B cell (primary cell): Measurements from ENCODE around the gene C22orf15. TPM values are rescaled to one million over a fixed set of nuclear protein-coding genes. Genes with fewer than 3 reads are reported as not detected.

Experiments
- ATAC-seq: fragments of 200-7000 bp; cut with Tn5 transposase; one replicate; pipeline ENCODE4 v1.10.0; 2021; ENCODE audit warnings: low read depth, mild to moderate bottlenecking, moderate number of reproducible peaks, moderate library complexity
- CTCF ChIA-PET: fragments of 350-600 bp; sonication (Branson Sonifier 250); formaldehyde crosslinking; loops from one replicate; lab custom pipeline; 2021; ENCODE audit warnings: antibody characterized with exemption, inconsistent platforms; lab: Charles Lee
- POLR2A ChIA-PET: fragments of 350-600 bp; sonication (Branson Sonifier 250); formaldehyde crosslinking; loops from one replicate; lab custom pipeline; 2021; ENCODE audit warnings: antibody characterized with exemption; lab: Charles Lee
- DNase-seq: peaks from one replicate; pipeline ENCODE4 v3.0.0; 2013
- H2AFZ ChIP-seq: 2 replicates; pipeline ENCODE4 v1.6.1; 2012; ENCODE audit warnings: mild to moderate bottlenecking, low read depth, low read length; ENCODE audit not compliant: insufficient read depth, poor library complexity, severe bottlenecking
- H3K27ac ChIP-seq, 2 donors: 1 replicate in 1 of 2; 2 replicates in 1 of 2; pipeline ENCODE4 v1.5.1; 2012 to 2013; ENCODE audit warnings: low read length in 2 of 2, mild to moderate bottlenecking in 2 of 2, moderate library complexity in 1 of 2
- H3K27me3 ChIP-seq, 4 experiments: fragments of 200-600 bp in 1 of 4; sonication (generic) in 1 of 4; replicated peaks in 1 of 4; 1 replicate in 2 of 4; 2 replicates in 2 of 4; pipeline versions ENCODE4 v1.6.1 to v1.7.0; 2013 to 2016; ENCODE audit warnings: low read length in 3 of 4, mild to moderate bottlenecking in 2 of 4, mixed read lengths in 1 of 4, moderate library complexity in 1 of 4; ENCODE audit not compliant: insufficient read depth in 4 of 4, control insufficient read depth in 3 of 4; ENCODE audit errors: control extremely low read depth in 1 of 4
- H3K36me3 ChIP-seq, 2 experiments: replicated peaks in 1 of 2; 1 replicate in 1 of 2; 2 replicates in 1 of 2; pipeline versions ENCODE4 v1.6.1 to v1.7.1; 2013; ENCODE audit warnings: low read length in 1 of 2; ENCODE audit not compliant: insufficient read depth in 2 of 2, control insufficient read depth in 1 of 2; ENCODE audit errors: control extremely low read depth in 1 of 2, extremely low read depth in 1 of 2
- H3K4me1 ChIP-seq, 2 donors: fragments of 200-600 bp in 1 of 2; sonication (generic) in 1 of 2; 1 replicate in 1 of 2; 2 replicates in 1 of 2; pipeline versions ENCODE4 v1.5.1 to v1.6.1; 2013 to 2017; ENCODE audit warnings: low read length in 2 of 2; ENCODE audit not compliant: control insufficient read depth in 2 of 2, insufficient read depth in 2 of 2
- H3K4me2 ChIP-seq: replicated peaks from 2 replicates; pipeline ENCODE3; 2012; ENCODE audit warnings: mild to moderate bottlenecking, low read depth, low read length; ENCODE audit not compliant: poor library complexity, severe bottlenecking
- H3K4me3 ChIP-seq, 5 experiments: fragments of 200-600 bp in 1 of 5; sonication (generic) in 1 of 5; 1 replicate in 3 of 5; 2 replicates in 2 of 5; pipeline versions ENCODE4 v1.5.1 to v1.7.0; 2011 to 2016; ENCODE audit warnings: low read length in 4 of 5, mild to moderate bottlenecking in 4 of 5, low read depth in 2 of 5, control low read depth in 1 of 5, moderate library complexity in 1 of 5; ENCODE audit not compliant: insufficient read depth in 1 of 5; ENCODE audit errors: control extremely low read depth in 1 of 5, extremely low read depth in 1 of 5
- H3K79me2 ChIP-seq: fragments of 200-600 bp; sonication (generic); one replicate; pipeline ENCODE4 v1.6.0; 2016; ENCODE audit warnings: low read length; ENCODE audit not compliant: control insufficient read depth, insufficient read depth
- H3K9ac ChIP-seq: fragments of 200-600 bp; sonication (generic); 2 replicates; pipeline ENCODE4 v1.6.1; 2017; ENCODE audit warnings: mild to moderate bottlenecking, low read length, moderate library complexity
- H3K9me3 ChIP-seq, 3 donors: one replicate each; pipeline versions ENCODE4 v1.6.1 to v1.7.1; 2013; ENCODE audit warnings: low read length in 2 of 3; ENCODE audit not compliant: control insufficient read depth in 2 of 3, insufficient read depth in 1 of 3; ENCODE audit errors: control extremely low read depth in 1 of 3
- H4K20me1 ChIP-seq: 2 replicates; pipeline ENCODE4 v1.6.0; 2012; ENCODE audit warnings: mild to moderate bottlenecking, low read length; ENCODE audit not compliant: insufficient read depth, control insufficient read depth, poor library complexity, severe bottlenecking
- H3K27ac Mint-ChIP-seq: one replicate; pipeline ENCODE4 v1.8.0; 2021; ENCODE audit warnings: mixed read lengths
- H3K27me3 Mint-ChIP-seq: one replicate; pipeline ENCODE4 v1.8.0; 2021; ENCODE audit warnings: mixed read lengths
- H3K4me1 Mint-ChIP-seq: one replicate; pipeline ENCODE4 v1.8.0; 2021; ENCODE audit warnings: mixed read lengths
- H3K4me3 Mint-ChIP-seq: one replicate; pipeline ENCODE4 v1.8.0; 2021; ENCODE audit warnings: mixed read lengths
- H3K9me3 Mint-ChIP-seq: one replicate; pipeline ENCODE4 v1.8.0; 2022; ENCODE audit warnings: mixed read lengths; ENCODE audit not compliant: insufficient read depth
- CTCF ChIP-seq: fragments of 200-600 bp; IDR thresholded peaks from one replicate; pipeline ENCODE4 v1.8.0; 2022; ENCODE audit warnings: antibody characterized with exemption, mild to moderate bottlenecking
- EZH2 ChIP-seq: IDR thresholded peaks from 2 replicates; pipeline ENCODE4 v1.6.1; 2012; ENCODE audit warnings: borderline replicate concordance, low read depth, mild to moderate bottlenecking, moderate library complexity, low read length; ENCODE audit not compliant: insufficient read depth, poor library complexity, severe bottlenecking
- WGBS: methylation state at CpG from one replicate; pipeline ENCODE4 v1.1.5; 2013; ENCODE audit warnings: missing lambda C conversion rate; ENCODE audit not compliant: insufficient coverage; 5-methylcytosine and 5-hydroxymethylcytosine counted together
- intact Hi-C: fragments of 100-400 bp; cut with micrococcal nuclease; formaldehyde crosslinking; loops from one replicate; pipeline ENCODE4 v1.10.0; 2022
- polyA plus RNA-seq: library from polyadenylated mRNA; depleted of rRNA; stranded (reverse); fragments of >200 nt; gene quantifications from 2 replicates; pipeline ENCODE4 v1.2.3, GENCODE V29; 2012
- total RNA-seq, 2 donors: library from RNA; stranded (reverse); fragments of 120-200 nt in 1 of 2; gene quantifications; 1 replicate in 1 of 2; 2 replicates in 1 of 2; pipeline versions ENCODE4 v1.2.3 to v1.2.4, GENCODE V29; 2013 to 2022

The C22orf15 gene
- total and polyA plus RNA-seq, 2 donors (not counting 1 experiment from before 2014, with no cell fraction given) = 0.61 to 0.81 TPM

DNA sequence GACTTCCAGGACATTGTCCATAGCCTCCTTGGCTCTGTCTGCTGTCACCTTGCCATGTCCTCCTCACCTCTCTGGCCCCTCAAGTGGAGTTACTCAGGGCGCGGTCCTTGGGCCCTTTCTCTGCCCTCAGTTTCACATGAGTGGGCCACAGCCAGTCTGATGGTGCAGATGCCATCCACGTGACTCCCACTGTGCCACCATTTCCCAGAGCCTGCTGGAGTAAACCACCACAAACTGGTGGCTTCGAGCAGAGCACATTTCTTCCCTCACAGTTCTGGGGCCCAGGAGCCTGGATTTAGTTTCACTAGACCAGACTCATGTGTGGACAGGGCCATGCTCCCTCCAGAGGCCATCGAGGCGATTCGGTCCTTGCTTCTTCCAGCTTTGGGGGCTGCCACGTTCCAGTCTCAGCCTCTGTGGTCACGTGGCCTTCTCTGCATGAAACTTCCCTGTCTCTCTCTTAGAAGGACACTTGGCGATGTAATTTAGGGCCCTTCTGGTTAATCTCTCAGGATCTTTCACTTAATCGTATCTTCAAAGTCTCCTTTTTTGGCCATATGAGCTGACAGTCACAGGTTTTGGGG lies 38.5 kb downstream of the C22orf15 start:
- Histone ChIP-seq H3K27ac (peak overlapping the region; percentile 92 to 93), H3K9me3 (no peaks in the 10 kb centered on the region), H2AFZ (peak overlapping the region; percentile 27), H4K20me1 (no peaks in the 10 kb centered on the region), H3K4me2 (peak overlapping the region; percentile 61), H3K36me3 (peaks cover 7 to 60% of the 10 kb centered on the region in 2 experiments), H3K4me1 (peaks cover 71 to 83% of the 10 kb centered on the region in 2 donors), H3K4me3 (no peak overlapping the region), H3K9ac (peak overlapping the region; percentile 29), H3K79me2 (peaks cover 51% of the 10 kb centered on the region), H3K27me3 (no peaks in the 10 kb centered on the region)
- intact Hi-C loops = loop anchor here (1.0 to 10.0 kb wide), 4 partner anchors 19 to 753 kb away; partner anchors contain the start of genes CHCHD10, DERL3, GUCD1 and SNRPD3
- POLR2A ChIA-PET = interaction anchor here (1.0 to 4.2 kb wide), 10 partner anchors 19 to 85 kb away, joined by 3 to 26 read pairs (median 6); partner anchors contain the start of genes DERL3, MMP11 and SLC2A11
- Mint-ChIP-seq H3K9me3 (no peaks in the 10 kb centered on the region), H3K4me1 (peaks cover 77% of the 10 kb centered on the region), H3K4me3 (peak overlapping the region; percentile 81), H3K27me3 (no peaks in the 10 kb centered on the region), H3K27ac (peak overlapping the region; percentile 96)
- 57% methylated on average over 9 of the region's 11 CpGs for WGBS
- DNase-seq (no peak), ATAC-seq (peak; percentile 6)
- TF ChIP-seq EZH2 (no peak), CTCF (no peak)
- CTCF ChIA-PET = interaction anchor here (1.4 to 2.4 kb wide), 4 partner anchors 30 to 49 kb away, joined by 3 to 6 read pairs (median 6); partner anchors contain the start of gene DERL3

GRCh38 chr22:23801886-23802377 lies 39.1 kb downstream of the C22orf15 start:
- Histone ChIP-seq H3K79me2 (peaks cover 57% of the 10 kb centered on the region), H4K20me1 (no peaks in the 10 kb centered on the region), H3K36me3 (peaks cover 7 to 58% of the 10 kb centered on the region in 2 experiments), H3K9ac (peak overlapping the region; percentile 51), H3K4me2 (peak overlapping the region; percentile 61), H3K4me1 (peaks cover 77 to 89% of the 10 kb centered on the region in 2 donors), H3K9me3 (no peaks in the 10 kb centered on the region), H3K27me3 (no peaks in the 10 kb centered on the region), H3K27ac (peak overlapping the region; percentile 92 to 93), H3K4me3 (no peak overlapping the region), H2AFZ (no peak overlapping the region)
- TF ChIP-seq CTCF = no peak
- TF ChIP-seq EZH2 = no peak
- DNase-seq (no peak), ATAC-seq (no peak)
- Mint-ChIP-seq H3K4me1 (peaks cover 76% of the 10 kb centered on the region), H3K9me3 (no peaks in the 10 kb centered on the region), H3K4me3 (peak overlapping the region; percentile 81), H3K27ac (peak overlapping the region; percentile 96), H3K27me3 (no peaks in the 10 kb centered on the region)
- 97% methylated on average over 8 of the region's 8 CpGs for WGBS
- intact Hi-C loops = loop anchor here (1.0 to 10.0 kb wide), 4 partner anchors 19 to 753 kb away; partner anchors contain the start of genes CHCHD10, DERL3, GUCD1 and SNRPD3
- ChIA-PET POLR2A (interaction anchor here (1.0 to 4.2 kb wide), 5 partner anchors 18 to 55 kb away, joined by 3 to 18 read pairs (median 11); partner anchors contain the start of genes DERL3 and SLC2A11), CTCF (interaction anchor here (1.0 to 2.3 kb wide), 3 partner anchors 31 to 50 kb away, joined by 3 to 6 read pairs (median 5); no protein-coding TSS in a partner anchor)
